ENCODE measurements around the gene NEK5.

NEK5 gene

DNA sequence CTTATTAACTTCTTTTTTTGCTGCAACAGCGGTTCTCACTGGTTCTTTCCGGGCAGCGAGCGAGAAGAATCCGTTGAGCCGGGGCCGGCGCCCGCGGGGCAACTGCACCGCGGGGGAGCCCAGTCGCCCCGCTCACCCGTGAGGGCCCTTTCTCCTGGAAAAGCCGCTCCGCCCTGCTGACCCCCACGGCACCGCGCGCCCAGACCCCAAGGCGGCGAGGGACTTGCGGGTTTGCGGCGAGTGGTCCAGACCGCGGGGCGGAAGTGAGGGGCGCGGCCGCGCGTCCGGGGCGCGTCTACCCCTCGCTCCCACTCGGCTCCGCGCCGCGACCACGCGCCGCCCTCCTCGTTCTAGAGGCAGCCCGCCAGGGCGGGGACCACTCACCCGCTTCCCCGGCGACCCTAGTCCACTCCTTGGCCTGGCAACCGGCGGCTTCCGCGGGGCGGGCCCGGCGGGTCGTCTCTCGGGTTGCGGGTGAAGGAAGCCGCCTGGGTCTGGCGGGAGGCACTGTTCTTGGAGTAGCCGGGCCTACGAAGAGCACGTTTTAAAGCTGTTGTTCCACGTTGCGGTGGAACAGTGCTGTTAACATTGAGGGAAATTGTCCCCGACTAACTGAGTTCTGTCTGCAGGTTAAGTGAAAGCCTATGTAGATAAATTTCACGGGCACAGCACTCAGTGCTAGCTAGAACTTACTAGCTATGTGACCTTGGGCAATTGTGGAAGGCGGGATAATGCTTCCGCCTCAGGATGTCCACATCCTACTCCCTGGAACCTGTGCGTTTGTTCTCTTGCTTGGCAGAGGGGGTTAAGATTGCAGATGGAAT, 30.5 kb upstream of the NEK5 start, which contains the start of gene NEK3:
TSS of gene NEK3 (minus strand) at position 439 of the 824 bp plus-strand sequence. CDS start 3,406 bp downstream, outside the sequence.
- peak; percentile 73 for DNase-seq (ENCODE audit: low spot score)
- H3K27ac ChIP-seq: peak within 1 kb of the TSS; percentile 77
- ChIA-PET POLR2A (ENCODE audit: low non-redundant PET) (no interaction called here), CTCF (interaction anchor here (0.6 to 1.5 kb wide), 3 partner anchors 13 to 784 kb away, joined by 3 to 4 read pairs (median 3); no protein-coding TSS in a partner anchor)
- TF ChIP-seq, protein P1, sequence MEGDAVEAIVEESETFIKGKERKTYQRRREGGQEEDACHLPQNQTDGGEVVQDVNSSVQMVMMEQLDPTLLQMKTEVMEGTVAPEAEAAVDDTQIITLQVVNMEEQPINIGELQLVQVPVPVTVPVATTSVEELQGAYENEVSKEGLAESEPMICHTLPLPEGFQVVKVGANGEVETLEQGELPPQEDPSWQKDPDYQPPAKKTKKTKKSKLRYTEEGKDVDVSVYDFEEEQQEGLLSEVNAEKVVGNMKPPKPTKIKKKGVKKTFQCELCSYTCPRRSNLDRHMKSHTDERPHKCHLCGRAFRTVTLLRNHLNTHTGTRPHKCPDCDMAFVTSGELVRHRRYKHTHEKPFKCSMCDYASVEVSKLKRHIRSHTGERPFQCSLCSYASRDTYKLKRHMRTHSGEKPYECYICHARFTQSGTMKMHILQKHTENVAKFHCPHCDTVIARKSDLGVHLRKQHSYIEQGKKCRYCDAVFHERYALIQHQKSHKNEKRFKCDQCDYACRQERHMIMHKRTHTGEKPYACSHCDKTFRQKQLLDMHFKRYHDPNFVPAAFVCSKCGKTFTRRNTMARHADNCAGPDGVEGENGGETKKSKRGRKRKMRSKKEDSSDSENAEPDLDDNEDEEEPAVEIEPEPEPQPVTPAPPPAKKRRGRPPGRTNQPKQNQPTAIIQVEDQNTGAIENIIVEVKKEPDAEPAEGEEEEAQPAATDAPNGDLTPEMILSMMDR (conservative IDR thresholded peaks at IDR 0.05; ENCODE audit: low read depth): no peak

DNA sequence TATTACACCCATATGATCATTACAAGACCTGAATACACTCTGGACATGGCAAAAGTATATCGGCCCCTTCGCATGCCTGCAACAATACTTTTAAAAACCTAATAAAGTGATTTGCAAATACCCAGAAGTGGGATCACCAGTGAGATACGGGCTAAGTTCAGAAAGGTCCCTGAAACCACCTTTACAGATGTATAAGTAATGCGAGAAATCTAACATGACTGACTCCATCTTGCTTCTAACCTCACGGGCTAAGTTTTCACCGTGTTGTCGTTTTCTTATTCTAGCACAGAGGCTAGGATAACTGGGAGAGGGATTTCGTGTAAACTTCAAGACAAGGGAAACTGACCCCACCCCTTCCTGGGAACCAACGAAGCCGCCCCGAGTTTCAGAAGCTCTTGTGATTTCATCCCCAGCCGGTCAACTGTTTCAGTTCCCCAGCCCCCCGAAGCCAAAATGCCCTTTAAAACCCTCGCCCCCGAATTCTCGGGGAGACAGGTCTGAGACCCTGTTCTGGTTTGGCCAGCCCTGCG, 29.8 kb upstream of the NEK5 start:
- peak overlapping the region; percentile 77 for H3K27ac ChIP-seq
- ChIA-PET POLR2A (ENCODE audit: low non-redundant PET) (no interaction called here), CTCF (interaction anchor here (1.3 to 1.5 kb wide), 2 partner anchors 13 to 292 kb away, joined by 3 to 4 read pairs; no protein-coding TSS in a partner anchor)
- DNase-seq (ENCODE audit: low spot score): peak; percentile 22
- TF ChIP-seq, protein P1 (conservative IDR thresholded peaks at IDR 0.05; ENCODE audit: low read depth): no peak

DNA sequence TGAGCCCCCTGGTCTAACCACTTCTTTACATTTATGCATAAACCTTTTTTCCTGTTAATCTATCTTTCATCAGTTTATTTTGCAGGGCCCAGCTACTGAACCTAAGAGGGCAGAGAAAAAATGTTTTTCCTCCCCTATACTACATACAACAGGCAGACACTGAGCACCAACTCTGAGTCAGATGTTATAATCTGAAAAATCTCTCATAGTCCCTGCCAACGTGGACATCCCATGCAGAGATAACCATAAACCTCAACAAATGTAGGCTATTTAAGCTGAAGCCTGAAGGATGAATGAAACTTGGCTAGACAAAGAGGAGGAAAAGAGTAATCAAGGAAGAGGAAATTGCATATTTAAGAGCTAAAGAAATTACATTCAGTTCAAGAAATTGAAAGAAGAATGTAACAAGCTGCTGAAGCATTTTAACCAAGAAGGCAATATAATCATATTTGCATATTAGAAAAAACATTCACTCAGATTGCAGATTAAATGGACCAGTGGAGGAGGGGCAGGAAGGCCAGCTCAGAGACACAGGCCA, 27.9 kb upstream of the NEK5 start:
- DNase-seq (ENCODE audit: low spot score): no peak
- ChIA-PET CTCF (interaction anchor here (0.6 to 1.5 kb wide), 2 partner anchors 22 to 957 kb away, joined by 3 read pairs; no protein-coding TSS in a partner anchor), POLR2A (ENCODE audit: low non-redundant PET) (no interaction called here)
- TF ChIP-seq, protein P1 (conservative IDR thresholded peaks at IDR 0.05; ENCODE audit: low read depth): no peak
- H3K27ac ChIP-seq: no peak overlapping the region

DNA sequence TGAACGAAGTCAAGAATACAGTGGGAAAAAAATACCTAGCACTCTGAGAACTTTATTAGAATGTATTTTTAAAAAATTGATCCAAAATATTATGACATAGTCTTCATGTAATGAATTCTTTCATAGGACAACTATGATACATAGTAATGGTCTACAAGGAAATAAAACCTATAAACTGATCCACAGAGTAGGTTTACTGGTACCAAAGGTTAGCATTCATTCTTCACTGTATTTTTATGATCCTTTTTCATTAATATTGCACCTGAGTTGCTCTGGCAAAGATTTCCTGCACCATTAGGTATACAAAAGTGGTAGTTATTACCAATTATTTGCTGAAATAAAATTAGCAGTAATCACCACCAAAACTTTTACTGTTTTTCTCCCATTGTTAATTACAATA, 26.3 kb upstream of the NEK5 start:
- CTCF ChIA-PET: no interaction called here
- DNase-seq (ENCODE audit: low spot score): no peak
- TF ChIP-seq, protein P1 (conservative IDR thresholded peaks at IDR 0.05; ENCODE audit: low read depth): no peak
- H3K27ac ChIP-seq: no peak overlapping the region
- POLR2A ChIA-PET (ENCODE audit: low non-redundant PET): no interaction called here

DNA sequence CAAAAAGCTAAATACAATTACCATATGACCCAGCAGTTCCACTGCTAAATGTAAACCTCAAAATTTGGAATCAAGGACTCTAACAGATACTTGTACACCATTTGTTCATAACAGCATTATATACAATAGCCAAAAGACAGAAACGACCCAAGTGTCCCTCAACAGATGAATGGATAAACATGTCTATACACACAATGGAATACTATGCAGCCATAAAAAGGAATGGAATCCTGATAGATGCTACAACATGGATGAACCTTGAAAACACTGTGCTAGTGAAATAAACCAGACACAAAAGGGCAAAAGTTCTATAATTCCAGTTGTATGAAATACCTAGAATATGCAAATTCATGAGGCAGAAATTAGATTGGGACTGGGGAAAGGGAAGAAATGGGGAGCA, 18.4 kb upstream of the NEK5 start:
- ChIA-PET CTCF (interaction anchor here (0.6 kb wide), 1 partner anchor 285 kb away, joined by 3 read pairs; no protein-coding TSS in a partner anchor), POLR2A (ENCODE audit: low non-redundant PET) (no interaction called here)
- TF ChIP-seq, protein P1 (conservative IDR thresholded peaks at IDR 0.05; ENCODE audit: low read depth): no peak

DNA sequence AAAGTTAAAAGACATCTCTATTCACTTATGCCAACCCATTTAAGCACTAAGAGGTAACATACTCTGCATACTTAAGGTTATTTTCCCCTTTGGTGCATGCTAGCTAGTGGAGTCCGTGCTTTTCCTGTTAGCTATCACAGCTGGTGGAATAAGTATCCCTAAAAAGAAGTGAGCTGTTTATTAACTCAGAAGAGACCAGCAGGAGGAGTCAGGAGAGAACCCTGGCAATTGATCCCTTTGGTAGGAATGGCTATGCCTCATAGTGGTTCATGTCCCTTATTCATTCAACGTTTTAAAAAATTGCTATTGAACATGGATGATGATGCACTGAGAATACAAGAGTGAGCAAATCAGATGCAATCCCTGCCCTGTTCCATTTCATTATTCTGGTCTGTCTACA, 12.4 kb upstream of the NEK5 start:
- no peak overlapping the region for H3K27ac ChIP-seq
- TF ChIP-seq, protein P1 (conservative IDR thresholded peaks at IDR 0.05; ENCODE audit: low read depth): no peak
- no peak for DNase-seq (ENCODE audit: low spot score)
- POLR2A ChIA-PET (ENCODE audit: low non-redundant PET): no interaction called here
- CTCF ChIA-PET: no interaction called here

More for the DNA sequence above, 18.4 kb upstream of the NEK5 start:
- DNase-seq (ENCODE audit: low spot score): no peak
- H3K27ac ChIP-seq: no peak overlapping the region

Measured in RWPE1 (cell line).